HL-60/S4 (cell line): ENCODE data around the gene LLPH.
"Not testable (repeated sequence)": the region's sequence is repeated elsewhere in the genome, so short reads cannot be mapped to it uniquely, and the experiment has no call there.

Experiments used
- in situ Hi-C: fragments of 300-500 bp; cut with MboI; formaldehyde crosslinking; loops from 2 replicates; pipeline ENCODE4 v1.14.3; 2022; ENCODE audit warnings: low sequenced_read_pairs

Gene LLPH

DNA sequence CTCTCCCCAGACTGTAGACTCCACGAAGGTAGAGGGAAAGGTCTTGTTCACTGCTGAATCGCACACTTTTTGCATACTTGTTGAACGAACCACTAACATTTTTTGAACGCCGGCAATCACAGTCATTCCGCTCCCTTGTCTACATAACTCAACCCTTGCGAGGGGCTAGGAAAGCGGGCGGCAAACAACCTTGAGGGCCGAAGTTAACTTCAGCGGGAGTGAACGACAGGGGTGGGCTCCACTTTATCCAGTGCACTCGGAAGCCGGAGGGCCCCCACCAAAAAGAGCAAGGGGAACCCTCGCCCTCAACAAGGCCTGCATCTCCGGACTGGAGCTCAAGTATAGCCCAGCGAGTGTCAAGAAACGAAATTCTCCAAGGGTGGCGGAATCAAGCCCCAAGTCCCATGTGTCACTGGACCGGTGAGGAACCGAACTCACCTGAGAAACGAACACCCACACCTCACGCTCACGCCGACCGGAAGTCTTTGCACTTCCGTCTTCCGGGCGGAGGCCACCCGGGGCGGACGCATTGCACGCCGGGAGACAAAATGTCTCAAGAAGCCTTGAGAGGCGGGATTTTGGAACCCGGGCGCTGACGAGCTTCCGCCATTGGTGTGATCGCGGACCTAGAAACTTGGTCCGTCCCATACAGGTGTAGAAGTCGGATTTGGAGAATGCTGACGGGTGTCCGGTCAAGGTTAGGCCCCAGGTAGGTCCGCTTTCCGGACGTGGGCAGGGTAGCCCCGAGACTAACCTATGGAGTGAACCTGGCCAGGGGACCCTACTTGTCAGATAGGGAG, at the start of gene LLPH:
Gene LLPH (minus strand): TSS at position 484 of the 800 bp plus-strand sequence. CDS start 1,644 bp downstream, outside the sequence.
- in situ Hi-C loops = no loop called here

DNA sequence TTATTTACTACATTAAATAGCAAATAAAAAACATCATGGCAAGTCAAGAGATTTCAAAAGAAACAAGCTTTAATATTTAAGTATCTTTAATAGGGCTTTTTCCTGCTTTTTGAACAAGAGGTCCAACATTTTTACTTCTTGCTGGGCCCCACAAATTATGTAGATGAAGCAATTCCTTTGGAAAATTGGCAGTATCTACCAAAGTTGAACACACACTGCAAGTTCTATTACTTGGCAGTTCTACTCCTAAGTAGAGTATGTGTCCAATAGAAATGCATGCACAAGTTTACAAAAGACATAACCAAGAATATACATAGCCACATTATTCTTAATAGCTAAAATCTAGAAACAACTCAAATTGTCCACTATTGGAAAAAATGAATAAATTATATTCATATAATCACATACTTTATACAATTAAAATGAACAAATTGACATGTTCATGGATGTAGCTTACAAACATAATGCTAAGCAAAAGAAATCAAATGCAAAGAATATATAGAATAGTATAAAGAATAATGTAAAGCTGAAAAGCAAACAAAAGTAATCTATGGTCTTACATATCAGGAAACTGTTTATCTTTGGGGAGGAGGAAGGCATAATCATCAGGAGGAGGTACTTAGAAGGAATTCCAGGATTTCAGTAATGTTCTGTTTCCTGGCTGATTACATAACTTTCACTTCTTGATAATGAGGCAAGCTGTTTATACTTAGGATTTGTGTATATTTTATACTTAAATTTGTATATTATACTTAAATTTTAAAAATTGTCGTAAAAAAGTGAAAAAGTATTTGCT, 45.8 kb upstream of the LLPH start:
- in situ Hi-C loops = no loop called here

DNA sequence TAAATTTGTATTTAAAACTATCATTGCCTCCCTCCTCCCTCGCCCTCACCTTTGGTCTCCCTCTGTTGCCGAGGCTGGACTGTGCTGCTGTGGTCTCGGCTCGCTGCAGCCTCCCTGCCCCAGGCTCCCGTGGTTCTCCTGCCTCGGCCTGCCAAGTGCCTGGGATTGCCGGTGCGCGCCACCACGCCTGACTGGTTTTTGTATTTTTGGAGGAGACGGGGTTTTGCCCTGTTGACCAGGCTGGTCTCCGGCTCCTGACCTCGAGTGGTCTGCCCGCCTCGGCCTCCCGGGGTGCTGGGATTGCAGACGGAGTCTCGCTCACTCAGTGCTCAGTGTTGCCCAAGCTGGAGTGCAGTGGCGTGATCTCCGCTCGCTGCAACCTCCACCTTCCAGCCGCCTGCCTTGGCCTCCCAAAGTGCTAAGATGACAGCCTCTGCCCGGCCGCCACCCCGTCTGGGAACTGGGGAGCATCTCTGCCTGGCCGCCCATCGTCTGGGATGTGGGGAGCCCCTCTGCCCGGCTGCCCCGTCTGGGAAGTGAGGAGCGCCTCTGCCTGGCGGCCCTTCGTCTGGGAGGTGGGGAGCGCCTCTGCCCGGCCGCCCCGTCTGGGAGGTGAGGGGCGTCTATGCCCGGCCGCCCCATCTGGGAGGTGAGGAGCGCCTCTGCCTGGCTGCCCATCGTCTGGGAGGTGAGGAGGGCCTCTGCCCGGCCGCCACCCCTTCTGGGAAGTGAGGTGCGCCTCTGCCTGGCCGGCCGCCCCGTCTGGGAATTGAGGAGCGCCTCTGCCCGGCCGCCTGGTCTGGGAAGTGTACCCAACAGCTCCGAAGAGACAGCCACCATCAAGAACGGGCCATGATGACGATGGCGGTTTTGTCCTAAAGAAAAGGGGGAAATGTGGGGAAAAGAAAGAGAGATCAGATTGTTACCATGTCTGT, 44.1 kb upstream of the LLPH start:
- in situ Hi-C loops = not testable (repeated sequence)

DNA sequence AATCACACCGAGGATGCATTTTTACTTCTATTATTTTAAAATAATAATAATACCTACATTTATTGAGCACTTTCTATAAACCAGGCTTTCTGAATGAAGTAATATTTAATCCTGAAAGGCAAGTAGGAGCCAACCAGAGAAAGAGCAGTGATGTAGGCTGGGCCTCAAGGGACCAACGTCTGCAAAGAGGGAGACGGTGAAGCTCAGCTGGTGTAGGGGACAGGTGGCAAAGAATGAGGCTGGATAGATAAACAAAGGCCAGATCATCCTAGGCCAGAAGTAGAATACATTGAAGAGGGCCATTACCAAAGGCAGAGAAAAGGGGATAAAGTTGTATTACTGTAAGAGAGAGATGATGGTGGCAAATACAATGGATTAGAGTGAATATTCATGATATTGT, 40.1 kb upstream of the LLPH start:
- in situ Hi-C loops = no loop called here

DNA sequence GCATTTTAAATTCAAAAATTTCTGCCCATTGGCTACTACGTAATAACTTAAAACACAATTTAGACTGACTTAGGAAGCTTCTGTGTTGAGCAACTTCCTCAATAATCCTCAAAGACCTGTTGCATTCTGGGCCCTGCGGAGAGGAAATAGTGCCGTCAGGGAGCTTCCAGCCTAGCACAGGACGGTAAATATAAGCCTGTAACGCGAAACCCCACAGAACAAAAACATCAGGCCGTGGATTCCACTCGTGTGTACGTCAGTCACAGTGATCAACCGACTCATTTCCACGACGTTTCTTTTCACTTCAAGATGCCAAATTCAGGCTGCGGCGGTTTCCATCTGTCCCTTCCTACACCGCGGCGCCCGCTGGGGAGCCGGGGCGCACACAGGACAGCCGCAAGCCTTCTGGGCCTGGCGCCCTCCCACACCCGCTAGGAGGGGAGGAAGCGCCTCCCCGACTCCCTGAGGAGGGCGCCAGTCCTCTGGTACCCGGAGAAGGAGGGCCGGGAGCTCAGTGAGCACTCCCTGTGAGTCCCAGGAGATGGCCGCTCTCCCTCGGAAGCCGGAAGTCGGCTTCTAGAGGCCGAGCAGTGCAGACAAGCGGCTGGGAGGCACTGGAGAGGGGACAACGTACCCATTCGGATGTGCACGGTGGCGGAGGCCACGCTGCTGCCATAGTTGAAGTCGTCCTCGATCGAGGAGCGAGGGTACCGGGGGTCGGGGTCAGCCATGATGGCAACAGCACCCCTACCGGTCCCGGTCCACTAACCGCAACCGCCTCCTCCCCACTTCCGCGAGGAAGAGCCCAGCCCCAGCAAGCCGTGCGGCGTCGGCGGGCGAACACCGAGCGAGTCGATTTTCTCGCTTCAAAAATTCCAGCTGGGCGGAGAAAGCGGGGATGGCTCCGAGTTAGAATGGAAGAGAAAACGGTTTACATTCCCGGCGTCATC, 38.9 kb upstream of the LLPH start, which contains the start of gene TMBIM4:
Gene TMBIM4 (minus strand): TSS at position 776 of the 950 bp plus-strand sequence. CDS start 45 bp downstream, at position 731.
- in situ Hi-C loops = no loop called here

DNA sequence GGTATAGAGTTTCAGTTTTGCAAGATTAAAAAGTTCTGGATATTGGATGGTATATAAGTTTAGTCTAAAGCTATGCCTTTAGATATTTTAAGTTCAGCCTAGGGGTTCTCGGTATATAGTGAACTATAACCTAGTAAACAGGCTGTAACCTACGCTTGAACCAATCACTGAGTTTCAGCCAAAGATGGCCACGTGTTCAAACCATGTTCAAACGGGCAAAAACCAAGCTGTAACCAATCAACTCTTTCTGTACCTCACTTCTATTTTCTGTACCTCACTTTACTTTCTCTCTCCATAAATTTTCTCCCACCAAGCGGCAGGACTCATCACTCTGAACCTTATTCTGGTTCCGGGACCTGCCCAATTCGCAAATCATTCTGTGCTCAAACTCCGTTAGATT, 37.9 kb upstream of the LLPH start:
- in situ Hi-C loops = no loop called here

DNA sequence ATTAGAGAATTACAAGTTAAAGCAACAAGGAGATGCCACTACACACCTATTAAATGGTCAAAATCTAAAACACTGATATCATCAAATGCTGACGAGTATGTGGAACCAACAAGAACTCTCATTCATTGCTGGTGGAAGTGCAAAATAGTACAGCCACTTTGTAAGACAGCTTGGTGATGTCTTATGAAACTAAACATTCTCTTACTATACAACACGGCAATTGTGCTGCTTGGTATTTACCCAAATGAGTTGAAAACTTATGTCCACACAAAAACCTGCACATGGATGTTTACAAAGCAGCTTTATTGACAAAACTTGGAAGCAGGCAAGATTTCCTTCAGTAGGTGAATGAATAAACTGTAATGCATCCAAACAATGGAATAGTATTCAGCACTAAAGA, 36.0 kb upstream of the LLPH start:
- in situ Hi-C loops = no loop called here

DNA sequence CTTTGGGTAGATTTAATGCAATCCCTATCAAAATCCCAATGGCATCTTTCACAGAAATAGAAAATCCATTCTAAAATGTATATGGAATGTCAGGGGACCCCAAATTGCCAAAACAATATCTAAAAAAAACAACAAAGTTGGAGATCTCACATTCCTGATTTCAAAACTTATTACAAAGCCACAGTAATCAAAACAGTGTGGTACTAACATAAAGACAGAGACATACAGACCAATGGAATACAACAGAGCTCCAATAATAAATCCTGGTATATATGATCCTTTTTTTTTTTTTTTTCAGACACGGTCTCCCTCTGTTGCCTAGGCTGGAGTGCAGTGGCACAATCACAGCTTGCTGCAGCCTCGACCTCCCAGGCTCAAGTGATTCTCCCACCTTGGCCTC, 34.6 kb upstream of the LLPH start:
- in situ Hi-C loops = no loop called here

DNA sequence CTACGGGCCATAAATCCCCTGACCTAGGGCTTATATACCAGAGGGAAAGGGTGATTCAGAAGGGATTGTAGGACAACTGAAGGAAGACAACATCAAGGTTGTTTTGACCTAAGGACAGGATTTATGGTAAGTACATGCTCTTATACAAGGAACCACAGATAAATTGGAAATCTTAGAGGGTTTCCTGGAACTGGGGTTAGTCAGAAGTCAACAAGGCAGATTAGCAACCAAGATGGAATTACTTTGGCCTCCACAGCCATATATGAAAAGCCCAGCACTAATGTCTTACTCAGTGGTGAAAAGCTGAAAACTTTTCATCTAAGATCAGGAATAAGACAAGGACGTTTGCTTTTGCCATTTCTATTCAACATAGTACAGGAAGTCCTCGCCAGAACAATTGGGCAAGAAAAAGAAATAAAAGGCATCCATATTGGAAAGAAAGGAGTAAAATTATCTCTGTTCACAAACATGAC, 33.8 kb upstream of the LLPH start:
- in situ Hi-C loops = no loop called here

DNA sequence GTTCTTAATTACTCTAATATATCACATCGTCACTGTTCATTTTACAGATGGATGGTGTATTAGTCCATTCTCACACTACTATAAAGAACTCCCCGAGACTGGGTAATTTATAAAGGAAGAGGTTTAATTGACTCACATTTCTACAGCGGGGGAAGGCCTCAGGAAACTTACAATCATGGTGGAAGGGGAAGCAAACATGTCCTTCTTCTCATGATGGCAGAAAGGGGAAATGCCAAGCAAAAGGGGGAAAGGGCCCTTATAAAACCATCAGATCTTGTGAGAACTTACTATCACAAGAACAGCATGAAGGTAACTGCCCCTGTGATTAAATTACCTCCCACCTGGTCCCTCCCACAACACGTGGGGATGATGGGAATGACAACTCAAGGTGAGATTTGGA, 32.7 kb upstream of the LLPH start:
- in situ Hi-C loops = no loop called here

DNA sequence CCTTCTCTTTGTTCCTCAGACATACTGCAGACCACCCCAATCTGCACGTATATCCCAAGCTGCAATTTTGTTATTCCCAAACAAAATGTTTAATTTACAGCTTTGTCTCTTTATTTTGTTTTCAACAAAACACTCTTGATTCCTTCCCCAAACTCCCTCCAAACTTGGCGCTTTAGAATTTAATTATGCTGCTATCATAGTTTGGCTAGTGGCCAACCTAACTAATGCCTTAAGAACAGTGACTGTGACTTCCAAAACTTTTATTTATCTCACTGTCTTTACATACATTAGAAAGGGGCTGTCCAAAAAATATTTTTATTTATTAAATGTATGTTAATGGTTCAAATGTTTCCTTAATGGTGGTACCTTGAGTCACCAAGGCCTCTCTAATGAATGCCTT, 32.2 kb upstream of the LLPH start:
- in situ Hi-C loops = no loop called here

DNA sequence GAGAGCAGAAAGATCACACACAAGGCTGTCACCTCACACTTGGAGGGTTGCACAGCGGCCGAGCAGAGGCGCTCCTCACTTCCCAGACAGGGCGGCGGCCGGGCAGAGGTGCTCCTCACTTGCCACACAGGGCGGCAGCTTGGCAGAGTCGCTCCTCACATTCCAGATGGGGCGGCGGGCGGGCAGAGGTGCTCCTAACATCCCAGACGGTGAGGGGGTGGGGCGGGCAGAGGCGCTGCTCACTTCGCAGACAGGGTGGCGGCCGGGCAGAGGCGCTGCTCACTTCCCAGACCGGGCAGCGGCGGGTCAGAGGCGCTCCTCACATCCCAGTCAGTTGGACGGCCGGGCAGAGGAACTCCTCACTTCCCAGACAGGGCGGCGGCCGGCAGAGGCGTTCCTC, 30.2 kb upstream of the LLPH start:
- in situ Hi-C loops = no loop called here

DNA sequence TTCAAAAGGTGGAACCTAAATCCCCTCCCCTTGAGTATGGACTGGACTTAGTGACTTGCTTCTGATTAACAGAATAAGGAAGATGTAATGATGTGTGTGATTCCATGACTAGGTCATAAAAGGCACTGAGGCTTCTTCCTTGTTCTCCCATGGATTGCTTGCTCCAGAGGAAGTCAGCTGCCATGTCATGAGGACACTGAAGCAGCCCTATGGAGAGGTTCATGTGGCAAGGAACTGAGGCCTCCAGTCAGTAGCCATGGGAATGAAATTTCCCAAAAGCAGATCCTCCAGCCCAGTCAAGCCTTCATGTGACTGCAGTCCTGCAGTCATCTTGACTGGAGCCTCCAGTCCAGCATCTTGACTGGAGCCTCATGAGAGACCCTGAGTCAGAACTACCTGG, 28.6 kb upstream of the LLPH start:
- in situ Hi-C loops = no loop called here

DNA sequence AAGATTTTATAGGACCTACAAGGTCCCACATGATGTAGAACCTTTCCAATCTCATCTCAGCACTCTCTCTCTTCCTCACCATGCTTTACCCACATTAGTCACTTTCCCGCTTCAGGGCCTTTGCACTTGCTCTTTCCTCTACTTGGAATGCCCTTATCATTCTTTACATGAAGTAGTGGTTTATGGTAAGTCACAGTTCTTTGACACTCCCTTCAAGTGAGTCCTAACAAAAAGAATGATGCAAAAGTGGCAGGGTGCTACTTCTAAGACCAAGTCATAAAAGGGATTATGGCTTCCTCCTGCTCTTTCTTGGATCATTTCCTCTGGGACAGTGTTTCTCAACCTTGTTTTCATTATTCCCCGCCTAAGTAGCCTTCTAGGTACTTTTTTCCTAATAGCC, 26.1 kb upstream of the LLPH start:
- in situ Hi-C loops = no loop called here

DNA sequence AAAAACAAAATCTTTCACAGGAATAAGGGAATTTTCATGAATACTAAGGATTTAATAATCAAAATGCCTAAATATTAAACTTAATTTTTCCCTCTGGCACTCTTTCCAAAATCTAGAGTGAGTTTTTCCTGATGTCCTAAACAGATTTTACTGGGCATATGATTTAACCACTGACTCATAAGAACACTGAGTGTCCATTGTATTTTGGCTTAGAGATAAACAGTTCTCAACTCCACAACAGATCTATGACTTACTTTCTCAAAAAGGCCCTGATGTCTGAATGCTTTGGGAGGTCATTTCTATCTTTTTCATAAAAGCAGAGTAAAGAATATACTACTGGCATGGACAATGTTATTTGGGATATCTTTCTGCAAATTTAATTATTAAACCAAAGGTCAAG, 24.2 kb upstream of the LLPH start:
- in situ Hi-C loops = no loop called here

DNA sequence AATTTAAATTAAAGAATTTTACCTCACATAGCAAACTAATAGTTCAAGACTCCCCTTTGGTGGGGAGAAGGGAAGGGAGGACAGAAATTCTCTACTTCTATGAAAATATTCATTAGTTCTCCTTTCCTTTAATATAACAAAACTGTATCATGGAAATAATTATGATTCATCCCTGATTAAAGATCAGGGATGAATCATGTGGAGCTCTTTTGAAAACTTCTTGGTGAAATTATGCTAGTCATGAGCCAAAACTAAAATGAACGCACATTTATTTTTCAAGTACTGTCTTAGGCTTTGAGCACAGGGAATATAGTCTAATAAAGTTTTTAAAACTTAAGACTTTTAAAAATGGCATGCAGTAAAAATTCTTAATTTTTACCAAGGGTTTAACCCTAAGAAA, 22.2 kb upstream of the LLPH start:
- in situ Hi-C loops = no loop called here

DNA sequence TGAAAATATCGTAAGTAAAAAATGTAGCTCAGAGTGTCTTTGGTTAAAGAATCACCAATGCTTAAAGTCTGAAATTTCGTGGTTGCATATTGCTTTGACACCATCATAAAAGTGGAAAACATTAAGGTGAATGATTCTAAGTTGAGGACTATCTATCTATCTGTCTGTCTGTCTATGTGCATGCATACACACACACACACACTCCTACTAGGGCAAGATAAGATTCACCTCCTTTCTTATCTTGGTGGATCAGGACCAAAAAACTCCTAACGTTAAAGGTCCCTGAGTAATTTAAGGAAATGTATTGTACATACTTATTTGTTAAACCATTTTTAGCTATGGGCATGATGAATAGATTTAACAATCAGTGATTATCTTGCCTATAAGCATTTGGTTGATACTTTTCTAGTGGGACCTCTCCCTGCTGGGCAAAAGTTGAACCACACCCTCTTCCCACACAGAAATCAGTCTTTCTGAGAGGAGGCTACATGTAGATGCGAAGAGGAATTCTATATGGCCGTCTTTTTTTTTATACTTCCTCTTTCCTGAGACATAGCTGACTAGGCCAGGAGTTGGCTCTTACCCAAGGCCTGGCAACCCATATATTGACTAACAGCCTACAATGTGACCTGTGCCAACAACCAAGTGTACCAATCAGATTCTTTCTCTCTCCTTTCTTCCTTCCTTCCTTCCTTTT, 19.3 kb upstream of the LLPH start:
- in situ Hi-C loops = loop anchor here (10.0 kb wide), 1 partner anchor 255 kb away; no protein-coding TSS in a partner anchor

DNA sequence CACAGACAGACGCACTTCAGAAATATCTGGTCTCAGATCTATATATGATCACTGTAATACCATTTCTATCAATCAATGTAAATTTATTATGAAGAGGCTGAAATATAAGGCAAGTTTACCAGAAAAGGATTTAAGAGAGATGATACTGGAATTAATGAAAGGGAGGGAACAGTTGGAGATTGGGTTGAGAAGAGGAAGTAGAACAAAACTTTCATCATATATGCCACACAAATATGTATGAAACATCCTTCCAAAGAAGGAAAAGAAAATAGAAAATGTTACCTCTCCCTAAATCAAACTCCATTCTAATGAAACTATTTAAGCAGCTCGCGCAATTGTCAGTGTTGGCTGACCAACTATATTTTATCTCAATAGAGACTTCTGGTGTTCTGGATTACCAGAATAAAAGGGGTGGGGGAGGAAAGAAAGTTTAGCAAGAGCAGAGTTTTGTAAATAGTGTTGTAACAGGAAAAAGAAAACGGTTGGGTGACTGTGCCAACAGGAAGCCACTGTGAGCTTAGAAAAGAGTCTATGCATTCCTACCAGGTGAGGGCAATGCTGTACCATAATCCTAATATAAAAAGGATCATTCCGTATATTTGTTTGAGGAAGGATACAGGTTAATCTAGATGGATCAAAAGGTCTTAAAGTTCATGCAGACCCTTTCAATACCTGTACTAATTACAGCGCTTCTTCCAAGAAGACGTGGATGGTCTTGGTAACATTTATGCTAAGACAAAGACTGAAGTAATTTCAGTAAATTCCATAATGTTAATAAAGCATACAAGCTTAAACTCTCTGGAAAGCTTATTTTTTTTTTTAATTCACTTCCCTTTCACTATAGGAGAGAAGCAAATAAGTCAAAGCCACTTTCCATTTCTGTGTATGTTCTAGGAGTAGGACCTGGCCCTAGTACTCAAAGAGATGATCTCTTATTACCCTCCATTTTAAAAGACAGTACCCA, 14.5 kb upstream of the LLPH start:
- in situ Hi-C loops = loop anchor here (10.0 kb wide), 1 partner anchor 260 kb away; no protein-coding TSS in a partner anchor
